GM12878 (cell line): ENCODE data around the gene LHFPL2. TPM values are rescaled to one million over a fixed set of nuclear protein-coding genes. Genes with fewer than 3 reads are reported as not detected.

Experiments used
- BACH1 ChIP-seq: fragments of 450-650 bp; IDR thresholded peaks from 2 replicates; pipeline ENCODE4 v1.6.1; 2017; ENCODE audit warnings: mild to moderate bottlenecking, borderline replicate concordance
- CHD1 ChIP-seq: IDR thresholded peaks from 2 replicates; pipeline ENCODE4 v1.6.1; 2012; ENCODE audit warnings: low read depth, low read length, improper control_type of control experiment
- KAT2A ChIP-seq: conservative IDR thresholded peaks from 2 replicates; pipeline ENCODE4 v1.6.1; 2011; ENCODE audit warnings: low read depth, low read length; ENCODE audit not compliant: control insufficient read depth
- MEF2B ChIP-seq: fragments of 450-650 bp; IDR thresholded peaks from 2 replicates; pipeline ENCODE4 v1.6.1; 2018; ENCODE audit warnings: mild to moderate bottlenecking, moderate library complexity; ENCODE audit not compliant: partially characterized antibody, poor library complexity, severe bottlenecking
- MTA3 ChIP-seq: IDR thresholded peaks from 2 replicates; pipeline ENCODE4 v1.6.1; 2012; ENCODE audit warnings: low read length, inconsistent platforms, borderline replicate concordance
- NFYB ChIP-seq: IDR thresholded peaks from 2 replicates; pipeline ENCODE4 v1.6.1; 2011; ENCODE audit warnings: low read depth, mild to moderate bottlenecking, low read length, improper control_type of control experiment, moderate library complexity; ENCODE audit not compliant: insufficient read depth
- SUPT20H ChIP-seq: IDR thresholded peaks from 2 replicates; pipeline ENCODE4 v1.6.1; 2011; ENCODE audit warnings: low read depth, mild to moderate bottlenecking, low read length, moderate library complexity, borderline replicate concordance; ENCODE audit not compliant: control insufficient read depth
- SUZ12 ChIP-seq: fragments of 200-600 bp; sonication (generic); IDR thresholded peaks from one replicate; pipeline ENCODE4 v1.6.1; 2018; ENCODE audit warnings: antibody characterized with exemption, mild to moderate bottlenecking; ENCODE audit not compliant: unreplicated experiment
- polyA plus RNA-seq, 11 experiments: library from polyadenylated mRNA; depleted of rRNA in 4 of 11; unstranded in 6 of 11; stranded (reverse) in 5 of 11; fragments of >200 nt; fragmentation: Nextera tagmentation in 4 of 11; fragmentation: Illumina TruSeq in 1 of 11; extraction: Ambion mirVana in 4 of 11; extraction: Trizol in 1 of 11; gene quantifications; 1 replicate in 1 of 11; 2 replicates in 10 of 11; pipeline versions ENCODE4 v1.2.1 to v1.2.3, GENCODE V29; 2011 to 2016; ENCODE audit warnings: inconsistent platforms in 2 of 11, missing spikeins in 2 of 11, low read depth in 1 of 11
- total RNA-seq, 4 experiments: library from RNA; depleted of rRNA in 3 of 4; stranded (reverse); fragments of >200 nt in 3 of 4; fragmentation: Illumina TruSeq in 1 of 4; extraction: Trizol in 1 of 4; gene quantifications; 2 replicates each; pipeline versions ENCODE4 v1.2.1 to v1.2.3, GENCODE V29; 2013 to 2021
- TF ChIP-seq, protein P1 (sequence below): fragments of 450-650 bp; IDR thresholded peaks from 2 replicates; pipeline ENCODE4 v1.6.1; 2016; ENCODE audit warnings: mild to moderate bottlenecking, moderate library complexity, borderline replicate concordance
- TF ChIP-seq, protein P2 (sequence below): IDR thresholded peaks from 2 replicates; pipeline ENCODE4 v1.6.1; 2012; ENCODE audit warnings: improper control_type of control experiment, low read depth, low read length; ENCODE audit not compliant: insufficient replicate concordance

The LHFPL2 gene
- total and polyA plus RNA-seq, 10 of the 15 experiments (the other 5 are each of a cell fraction or from before 2014, with no cell fraction given) = 4.1 to 21.8 (median 12.5) TPM

DNA sequence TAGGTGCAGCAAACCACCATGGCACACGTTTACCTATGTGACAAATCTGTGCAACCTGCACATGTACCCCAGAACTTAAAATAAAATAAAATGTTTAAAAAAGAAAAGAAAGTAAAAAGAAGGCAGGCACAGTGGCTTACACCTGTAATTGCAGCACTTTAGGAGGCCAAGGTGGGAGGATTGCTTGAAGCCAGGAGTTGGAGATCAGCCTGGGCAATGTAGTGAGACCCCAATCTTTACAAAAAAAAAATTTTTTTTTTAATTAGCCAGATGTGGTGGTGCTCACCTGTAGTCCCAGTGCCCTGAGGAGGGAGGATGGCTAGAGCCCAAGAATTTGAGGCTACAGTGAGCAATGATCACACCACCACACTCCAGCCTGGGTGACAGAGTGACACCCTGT lies 12.5 kb upstream of the LHFPL2 start (continued):
- TF ChIP-seq, protein P1, sequence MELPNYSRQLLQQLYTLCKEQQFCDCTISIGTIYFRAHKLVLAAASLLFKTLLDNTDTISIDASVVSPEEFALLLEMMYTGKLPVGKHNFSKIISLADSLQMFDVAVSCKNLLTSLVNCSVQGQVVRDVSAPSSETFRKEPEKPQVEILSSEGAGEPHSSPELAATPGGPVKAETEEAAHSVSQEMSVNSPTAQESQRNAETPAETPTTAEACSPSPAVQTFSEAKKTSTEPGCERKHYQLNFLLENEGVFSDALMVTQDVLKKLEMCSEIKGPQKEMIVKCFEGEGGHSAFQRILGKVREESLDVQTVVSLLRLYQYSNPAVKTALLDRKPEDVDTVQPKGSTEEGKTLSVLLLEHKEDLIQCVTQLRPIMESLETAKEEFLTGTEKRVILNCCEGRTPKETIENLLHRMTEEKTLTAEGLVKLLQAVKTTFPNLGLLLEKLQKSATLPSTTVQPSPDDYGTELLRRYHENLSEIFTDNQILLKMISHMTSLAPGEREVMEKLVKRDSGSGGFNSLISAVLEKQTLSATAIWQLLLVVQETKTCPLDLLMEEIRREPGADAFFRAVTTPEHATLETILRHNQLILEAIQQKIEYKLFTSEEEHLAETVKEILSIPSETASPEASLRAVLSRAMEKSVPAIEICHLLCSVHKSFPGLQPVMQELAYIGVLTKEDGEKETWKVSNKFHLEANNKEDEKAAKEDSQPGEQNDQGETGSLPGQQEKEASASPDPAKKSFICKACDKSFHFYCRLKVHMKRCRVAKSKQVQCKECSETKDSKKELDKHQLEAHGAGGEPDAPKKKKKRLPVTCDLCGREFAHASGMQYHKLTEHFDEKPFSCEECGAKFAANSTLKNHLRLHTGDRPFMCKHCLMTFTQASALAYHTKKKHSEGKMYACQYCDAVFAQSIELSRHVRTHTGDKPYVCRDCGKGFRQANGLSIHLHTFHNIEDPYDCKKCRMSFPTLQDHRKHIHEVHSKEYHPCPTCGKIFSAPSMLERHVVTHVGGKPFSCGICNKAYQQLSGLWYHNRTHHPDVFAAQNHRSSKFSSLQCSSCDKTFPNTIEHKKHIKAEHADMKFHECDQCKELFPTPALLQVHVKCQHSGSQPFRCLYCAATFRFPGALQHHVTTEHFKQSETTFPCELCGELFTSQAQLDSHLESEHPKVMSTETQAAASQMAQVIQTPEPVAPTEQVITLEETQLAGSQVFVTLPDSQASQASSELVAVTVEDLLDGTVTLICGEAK = no peak
- TF ChIP-seq NFYB (no peak), SUZ12 (no peak), SUPT20H (no peak), BACH1 (no peak), CHD1 (no peak), MTA3 (no peak), KAT2A (no peak), MEF2B (no peak)
- TF ChIP-seq, protein P2, sequence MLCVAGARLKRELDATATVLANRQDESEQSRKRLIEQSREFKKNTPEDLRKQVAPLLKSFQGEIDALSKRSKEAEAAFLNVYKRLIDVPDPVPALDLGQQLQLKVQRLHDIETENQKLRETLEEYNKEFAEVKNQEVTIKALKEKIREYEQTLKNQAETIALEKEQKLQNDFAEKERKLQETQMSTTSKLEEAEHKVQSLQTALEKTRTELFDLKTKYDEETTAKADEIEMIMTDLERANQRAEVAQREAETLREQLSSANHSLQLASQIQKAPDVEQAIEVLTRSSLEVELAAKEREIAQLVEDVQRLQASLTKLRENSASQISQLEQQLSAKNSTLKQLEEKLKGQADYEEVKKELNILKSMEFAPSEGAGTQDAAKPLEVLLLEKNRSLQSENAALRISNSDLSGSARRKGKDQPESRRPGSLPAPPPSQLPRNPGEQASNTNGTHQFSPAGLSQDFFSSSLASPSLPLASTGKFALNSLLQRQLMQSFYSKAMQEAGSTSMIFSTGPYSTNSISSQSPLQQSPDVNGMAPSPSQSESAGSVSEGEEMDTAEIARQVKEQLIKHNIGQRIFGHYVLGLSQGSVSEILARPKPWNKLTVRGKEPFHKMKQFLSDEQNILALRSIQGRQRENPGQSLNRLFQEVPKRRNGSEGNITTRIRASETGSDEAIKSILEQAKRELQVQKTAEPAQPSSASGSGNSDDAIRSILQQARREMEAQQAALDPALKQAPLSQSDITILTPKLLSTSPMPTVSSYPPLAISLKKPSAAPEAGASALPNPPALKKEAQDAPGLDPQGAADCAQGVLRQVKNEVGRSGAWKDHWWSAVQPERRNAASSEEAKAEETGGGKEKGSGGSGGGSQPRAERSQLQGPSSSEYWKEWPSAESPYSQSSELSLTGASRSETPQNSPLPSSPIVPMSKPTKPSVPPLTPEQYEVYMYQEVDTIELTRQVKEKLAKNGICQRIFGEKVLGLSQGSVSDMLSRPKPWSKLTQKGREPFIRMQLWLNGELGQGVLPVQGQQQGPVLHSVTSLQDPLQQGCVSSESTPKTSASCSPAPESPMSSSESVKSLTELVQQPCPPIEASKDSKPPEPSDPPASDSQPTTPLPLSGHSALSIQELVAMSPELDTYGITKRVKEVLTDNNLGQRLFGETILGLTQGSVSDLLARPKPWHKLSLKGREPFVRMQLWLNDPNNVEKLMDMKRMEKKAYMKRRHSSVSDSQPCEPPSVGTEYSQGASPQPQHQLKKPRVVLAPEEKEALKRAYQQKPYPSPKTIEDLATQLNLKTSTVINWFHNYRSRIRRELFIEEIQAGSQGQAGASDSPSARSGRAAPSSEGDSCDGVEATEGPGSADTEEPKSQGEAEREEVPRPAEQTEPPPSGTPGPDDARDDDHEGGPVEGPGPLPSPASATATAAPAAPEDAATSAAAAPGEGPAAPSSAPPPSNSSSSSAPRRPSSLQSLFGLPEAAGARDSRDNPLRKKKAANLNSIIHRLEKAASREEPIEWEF = no peak
